ENCODE results near the gene HNF1A.

GRCh38 chr12:121038861-121039668 is 60.7 kb downstream of the HNF1A start, which contains the start of gene OASL:
- TF ChIP-seq POLR2A (conservative IDR thresholded peaks at IDR 0.05) (no peak), CTCF (IDR thresholded peaks at IDR 0.05 in 2 of 3, conservative IDR thresholded peaks at IDR 0.05 in 1 of 3; ENCODE audit: insufficient read depth in 2 of 3, low read depth in 1 of 3, low read length in 3 of 3) (no peak), CHD2 (IDR thresholded peaks at IDR 0.05; ENCODE audit: low read depth, low read length) (no peak), NFE2L1 (tag; IDR thresholded peaks at IDR 0.05; ENCODE audit: borderline replicate concordance, low read depth) (no peak)

All from K562 (cell line).